HEK293T (cell line): ENCODE measurements around the gene NID2.

Source experiments
- ARNT ChIP-seq: fragments of 450-650 bp; IDR thresholded peaks from 2 replicates; pipeline ENCODE4 v1.6.1; 2017; ENCODE audit warnings: mild to moderate bottlenecking
- FOXA1 ChIP-seq: fragments of 450-650 bp; IDR thresholded peaks from 2 replicates; pipeline ENCODE4 v1.6.1; 2016; ENCODE audit warnings: mild to moderate bottlenecking
- FOXK2 ChIP-seq: fragments of 450-650 bp; IDR thresholded peaks from 2 replicates; pipeline ENCODE4 v1.6.1; 2016; ENCODE audit warnings: mild to moderate bottlenecking
- FOXM1 ChIP-seq: fragments of 450-650 bp; IDR thresholded peaks from 2 replicates; pipeline ENCODE4 v1.6.1; 2017; ENCODE audit warnings: mild to moderate bottlenecking, borderline replicate concordance
- HDGF ChIP-seq: fragments of 450-650 bp; IDR thresholded peaks from 2 replicates; pipeline ENCODE4 v1.6.1; 2017; ENCODE audit warnings: antibody characterized with exemption, borderline replicate concordance
- L3MBTL2 ChIP-seq: fragments of 450-650 bp; conservative IDR thresholded peaks from 2 replicates; pipeline ENCODE4 v1.6.1; 2016; ENCODE audit warnings: mild to moderate bottlenecking
- SP1 ChIP-seq: fragments of 450-650 bp; IDR thresholded peaks from 2 replicates; pipeline ENCODE4 v1.6.1; 2017
- SUZ12 ChIP-seq: fragments of 450-650 bp; IDR thresholded peaks from 2 replicates; pipeline ENCODE4 v1.6.1; 2016; ENCODE audit warnings: mild to moderate bottlenecking
- TARDBP ChIP-seq: fragments of 450-650 bp; IDR thresholded peaks from 2 replicates; pipeline ENCODE4 v1.6.1; 2016
- TF ChIP-seq, protein P1 (sequence below): fragments of 450-650 bp; IDR thresholded peaks from 2 replicates; pipeline ENCODE4 v1.6.1; 2016

GRCh38 chr14:52013984-52014600 lies 54.8 kb downstream of the NID2 start:
- TF ChIP-seq SP1 = no peak
- no peak for TF ChIP-seq HDGF
- TF ChIP-seq, protein P1, sequence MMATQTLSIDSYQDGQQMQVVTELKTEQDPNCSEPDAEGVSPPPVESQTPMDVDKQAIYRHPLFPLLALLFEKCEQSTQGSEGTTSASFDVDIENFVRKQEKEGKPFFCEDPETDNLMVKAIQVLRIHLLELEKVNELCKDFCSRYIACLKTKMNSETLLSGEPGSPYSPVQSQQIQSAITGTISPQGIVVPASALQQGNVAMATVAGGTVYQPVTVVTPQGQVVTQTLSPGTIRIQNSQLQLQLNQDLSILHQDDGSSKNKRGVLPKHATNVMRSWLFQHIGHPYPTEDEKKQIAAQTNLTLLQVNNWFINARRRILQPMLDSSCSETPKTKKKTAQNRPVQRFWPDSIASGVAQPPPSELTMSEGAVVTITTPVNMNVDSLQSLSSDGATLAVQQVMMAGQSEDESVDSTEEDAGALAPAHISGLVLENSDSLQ = no peak
- no peak for TF ChIP-seq SUZ12
- TF ChIP-seq FOXA1 = no peak
- TF ChIP-seq FOXK2 = no peak
- TF ChIP-seq L3MBTL2 = no peak
- TF ChIP-seq TARDBP = no peak
- no peak for TF ChIP-seq FOXM1
- no peak for TF ChIP-seq ARNT
